ENCODE data around the gene UNC45A.

The UNC45A gene, protein sequence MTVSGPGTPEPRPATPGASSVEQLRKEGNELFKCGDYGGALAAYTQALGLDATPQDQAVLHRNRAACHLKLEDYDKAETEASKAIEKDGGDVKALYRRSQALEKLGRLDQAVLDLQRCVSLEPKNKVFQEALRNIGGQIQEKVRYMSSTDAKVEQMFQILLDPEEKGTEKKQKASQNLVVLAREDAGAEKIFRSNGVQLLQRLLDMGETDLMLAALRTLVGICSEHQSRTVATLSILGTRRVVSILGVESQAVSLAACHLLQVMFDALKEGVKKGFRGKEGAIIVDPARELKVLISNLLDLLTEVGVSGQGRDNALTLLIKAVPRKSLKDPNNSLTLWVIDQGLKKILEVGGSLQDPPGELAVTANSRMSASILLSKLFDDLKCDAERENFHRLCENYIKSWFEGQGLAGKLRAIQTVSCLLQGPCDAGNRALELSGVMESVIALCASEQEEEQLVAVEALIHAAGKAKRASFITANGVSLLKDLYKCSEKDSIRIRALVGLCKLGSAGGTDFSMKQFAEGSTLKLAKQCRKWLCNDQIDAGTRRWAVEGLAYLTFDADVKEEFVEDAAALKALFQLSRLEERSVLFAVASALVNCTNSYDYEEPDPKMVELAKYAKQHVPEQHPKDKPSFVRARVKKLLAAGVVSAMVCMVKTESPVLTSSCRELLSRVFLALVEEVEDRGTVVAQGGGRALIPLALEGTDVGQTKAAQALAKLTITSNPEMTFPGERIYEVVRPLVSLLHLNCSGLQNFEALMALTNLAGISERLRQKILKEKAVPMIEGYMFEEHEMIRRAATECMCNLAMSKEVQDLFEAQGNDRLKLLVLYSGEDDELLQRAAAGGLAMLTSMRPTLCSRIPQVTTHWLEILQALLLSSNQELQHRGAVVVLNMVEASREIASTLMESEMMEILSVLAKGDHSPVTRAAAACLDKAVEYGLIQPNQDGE
- total RNA-seq: 36.6 to 99.1 (median 56.7) reads per million in 17 experiments

DNA sequence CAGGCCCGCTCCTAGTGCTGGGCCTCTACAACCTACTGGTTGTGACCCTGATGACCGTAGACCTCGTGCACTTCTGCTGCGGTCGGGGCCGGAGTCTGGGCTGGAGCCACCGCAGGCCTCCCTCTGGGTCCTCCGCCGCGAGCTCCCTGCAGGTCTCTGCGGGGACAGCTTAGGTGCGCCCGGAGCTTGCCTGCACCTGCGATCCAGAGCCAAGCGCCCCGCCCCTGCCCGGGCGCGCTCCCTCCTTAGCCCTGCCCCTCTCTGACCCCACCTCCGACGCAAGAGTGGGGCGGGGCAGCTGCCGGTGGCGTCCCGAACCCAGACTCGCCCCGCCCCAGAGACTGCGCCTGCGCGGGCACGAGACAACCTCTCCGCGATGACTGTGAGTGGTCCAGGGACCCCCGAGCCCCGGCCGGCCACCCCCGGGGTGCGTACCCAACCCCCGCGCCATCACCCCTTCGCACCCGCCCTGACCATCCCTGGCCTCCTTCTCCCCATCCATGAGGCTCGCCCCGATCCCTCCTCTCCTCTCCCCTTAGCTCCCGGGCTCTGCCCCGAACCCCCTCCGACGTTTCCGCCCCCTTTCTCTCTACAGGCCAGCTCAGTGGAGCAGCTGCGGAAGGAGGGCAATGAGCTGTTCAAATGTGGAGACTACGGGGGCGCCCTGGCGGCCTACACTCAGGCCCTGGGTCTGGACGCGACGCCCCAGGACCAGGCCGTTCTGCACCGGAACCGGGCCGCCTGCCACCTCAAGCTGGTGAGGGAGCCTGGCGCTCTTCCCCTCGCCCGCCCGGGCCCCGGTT, at the start of gene UNC45A:
Gene UNC45A (plus strand): TSS at position 337 of the 803 bp plus-strand sequence. CDS start 40 bp downstream, at position 377.
- DNase-seq: peak; percentile 89 to 96 (median 92)

DNA sequence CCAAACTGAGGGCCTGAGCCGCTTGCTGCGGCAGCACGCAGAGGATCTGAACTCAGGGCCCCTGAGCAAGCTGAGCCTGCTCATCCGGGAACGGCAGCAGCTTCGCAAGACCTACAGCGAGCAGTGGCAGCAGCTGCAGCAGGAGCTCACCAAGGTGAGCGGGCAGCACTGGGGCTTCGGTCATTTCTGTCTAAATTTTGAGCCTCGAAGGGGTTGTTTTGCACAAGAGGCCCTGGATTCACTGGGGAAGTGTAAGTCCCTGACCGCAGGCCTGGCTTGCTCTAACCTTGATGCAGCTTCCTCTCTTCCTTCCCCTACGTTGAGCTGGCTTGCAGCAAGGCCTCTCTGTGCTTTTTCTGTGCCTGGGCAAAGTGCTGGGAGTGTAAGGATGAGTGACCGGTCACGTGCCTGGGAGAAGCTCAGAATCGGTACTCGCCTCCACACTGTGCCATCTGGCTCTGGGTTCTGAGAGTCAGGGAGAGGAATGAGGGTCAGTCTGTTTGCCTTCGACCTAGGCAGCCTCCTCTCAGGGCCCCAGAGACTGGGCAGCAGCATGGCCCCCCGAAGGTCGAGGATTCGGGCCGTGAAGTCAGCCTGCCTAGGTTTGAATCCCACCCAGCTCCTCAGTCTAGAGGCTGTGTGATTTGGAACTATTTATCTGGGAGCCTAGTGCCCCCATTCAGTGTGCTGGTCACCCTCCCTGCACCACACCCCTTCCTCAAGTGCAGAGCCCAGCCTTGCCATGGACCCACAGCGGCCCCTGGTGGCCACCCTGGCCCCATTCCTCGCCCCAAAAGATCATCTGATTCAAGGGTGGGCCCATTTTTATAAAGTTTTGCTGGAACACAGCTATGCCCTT, 49.4 kb upstream of the UNC45A start:
- DNase-seq: peak; percentile 86 to 93 (median 92)

DNA sequence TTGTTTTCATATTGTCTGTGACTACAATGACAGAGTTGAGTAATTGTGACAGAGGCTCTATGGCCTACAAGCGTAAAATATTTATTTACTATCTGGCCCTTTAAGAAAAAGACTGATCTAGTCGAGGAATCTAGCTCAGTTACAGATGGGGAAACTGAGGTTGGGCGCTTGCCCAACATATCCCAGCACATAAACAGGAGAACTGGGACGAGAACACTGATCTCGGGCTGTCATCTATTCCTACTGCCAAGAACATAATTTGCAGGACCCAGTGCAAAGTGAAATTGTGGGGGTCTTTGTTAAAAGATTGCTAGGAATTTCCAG, 48.8 kb upstream of the UNC45A start:
- no peak for DNase-seq

DNA sequence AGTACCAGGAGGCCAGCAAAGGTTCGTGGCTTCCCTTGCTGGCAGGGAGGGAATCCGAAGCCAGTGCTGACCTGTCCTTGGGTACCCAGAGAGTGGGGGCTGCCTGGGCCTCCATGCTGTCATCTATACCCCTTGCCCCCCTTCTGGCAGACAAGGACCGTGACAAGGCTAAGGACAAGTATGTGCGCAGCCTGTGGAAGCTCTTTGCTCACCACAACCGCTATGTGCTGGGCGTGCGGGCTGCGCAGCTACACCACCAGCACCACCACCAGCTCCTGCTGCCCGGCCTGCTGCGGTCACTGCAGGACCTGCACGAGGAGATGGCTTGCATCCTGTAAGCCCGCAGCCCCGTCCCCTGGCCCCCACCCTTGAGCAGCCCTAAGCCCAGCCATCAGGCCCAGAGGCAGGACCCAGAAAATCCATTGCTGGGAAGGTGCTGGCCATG, 48.0 kb upstream of the UNC45A start:
- no peak for DNase-seq

DNA sequence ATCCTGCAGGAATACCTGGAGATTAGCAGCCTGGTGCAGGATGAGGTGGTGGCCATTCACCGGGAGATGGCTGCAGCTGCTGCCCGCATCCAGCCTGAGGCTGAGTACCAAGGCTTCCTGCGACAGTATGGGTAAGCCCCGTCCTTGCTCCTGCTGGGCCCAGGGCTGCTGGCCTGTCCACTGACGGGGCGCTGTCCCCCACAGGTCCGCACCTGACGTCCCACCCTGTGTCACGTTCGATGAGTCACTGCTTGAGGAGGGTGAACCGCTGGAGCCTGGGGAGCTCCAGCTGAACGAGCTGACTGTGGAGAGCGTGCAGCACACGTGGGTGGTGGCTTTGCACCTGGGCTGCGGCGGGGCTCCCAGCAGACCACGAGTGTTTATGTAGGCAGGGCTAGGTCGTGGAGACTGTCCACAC, 45.8 kb upstream of the UNC45A start:
- no peak for DNase-seq

DNA sequence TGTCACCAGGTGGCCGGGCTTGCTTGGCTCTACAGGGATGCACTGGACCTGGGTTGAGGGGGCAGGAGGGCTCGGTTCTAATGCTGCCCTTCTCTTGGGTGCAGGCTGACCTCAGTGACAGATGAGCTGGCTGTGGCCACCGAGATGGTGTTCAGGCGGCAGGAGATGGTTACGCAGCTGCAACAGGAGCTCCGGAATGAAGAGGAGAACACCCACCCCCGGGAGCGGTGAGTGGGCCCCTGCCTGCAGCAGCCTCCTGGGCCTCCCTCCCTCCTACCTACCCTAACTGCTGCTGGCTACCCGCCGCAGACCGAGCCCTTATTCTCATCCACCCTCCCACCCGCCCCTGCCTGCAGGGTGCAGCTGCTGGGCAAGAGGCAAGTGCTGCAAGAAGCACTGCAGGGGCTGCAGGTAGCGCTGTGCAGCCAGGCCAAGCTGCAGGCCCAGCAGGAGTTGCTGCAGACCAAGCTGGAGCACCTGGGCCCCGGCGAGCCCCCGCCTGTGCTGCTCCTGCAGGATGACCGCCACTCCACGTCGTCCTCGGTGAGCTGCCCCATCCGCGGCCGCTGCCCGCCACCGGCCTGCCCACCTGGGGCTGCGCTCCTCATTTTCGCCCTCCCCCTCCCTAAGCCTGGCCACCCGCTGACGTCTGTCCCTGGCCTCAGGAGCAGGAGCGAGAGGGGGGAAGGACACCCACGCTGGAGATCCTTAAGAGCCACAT, 45.2 kb upstream of the UNC45A start:
- no peak for DNase-seq

DNA sequence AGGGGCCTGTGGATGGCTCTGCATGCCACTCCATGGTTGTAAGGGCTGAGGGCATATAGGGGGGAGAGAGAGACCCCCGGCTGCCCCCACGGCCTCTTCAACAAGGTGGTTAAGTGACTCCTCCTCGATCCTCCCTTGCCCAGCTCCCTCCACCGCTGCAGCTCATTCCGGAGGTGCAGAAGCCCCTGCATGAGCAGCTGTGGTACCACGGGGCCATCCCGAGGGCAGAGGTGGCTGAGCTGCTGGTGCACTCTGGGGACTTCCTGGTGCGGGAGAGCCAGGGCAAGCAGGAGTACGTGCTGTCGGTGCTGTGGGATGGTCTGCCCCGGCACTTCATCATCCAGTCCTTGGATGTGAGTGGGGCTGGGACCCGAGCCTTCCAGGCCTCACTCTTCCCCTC, 44.2 kb upstream of the UNC45A start:
- DNase-seq: no peak

DNA sequence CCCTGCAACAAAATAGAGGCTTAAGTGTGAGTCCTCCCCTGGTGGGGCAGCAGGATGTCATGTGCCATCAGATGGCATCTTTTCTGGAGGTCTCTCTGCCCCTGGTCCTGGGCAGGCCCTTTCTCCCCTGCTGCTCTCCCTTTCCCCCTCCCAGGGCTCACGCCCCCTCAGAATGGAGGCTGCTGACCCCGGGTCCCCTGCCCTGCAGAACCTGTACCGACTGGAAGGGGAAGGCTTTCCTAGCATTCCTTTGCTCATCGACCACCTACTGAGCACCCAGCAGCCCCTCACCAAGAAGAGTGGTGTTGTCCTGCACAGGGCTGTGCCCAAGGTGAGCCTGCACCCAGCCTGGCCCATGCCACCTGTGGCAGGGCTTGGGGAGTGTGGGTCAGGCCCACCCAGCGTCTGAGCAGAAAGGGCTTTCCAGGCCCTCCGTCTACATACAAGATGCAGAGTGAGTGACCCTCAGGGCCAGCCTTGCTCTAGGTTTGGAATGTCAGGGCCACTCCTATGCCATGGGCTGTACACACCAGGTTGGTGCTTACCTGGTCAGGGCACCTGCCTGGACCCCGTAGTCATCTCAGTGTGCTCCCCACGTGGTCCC, 43.6 kb upstream of the UNC45A start:
- DNase-seq: no peak

DNA sequence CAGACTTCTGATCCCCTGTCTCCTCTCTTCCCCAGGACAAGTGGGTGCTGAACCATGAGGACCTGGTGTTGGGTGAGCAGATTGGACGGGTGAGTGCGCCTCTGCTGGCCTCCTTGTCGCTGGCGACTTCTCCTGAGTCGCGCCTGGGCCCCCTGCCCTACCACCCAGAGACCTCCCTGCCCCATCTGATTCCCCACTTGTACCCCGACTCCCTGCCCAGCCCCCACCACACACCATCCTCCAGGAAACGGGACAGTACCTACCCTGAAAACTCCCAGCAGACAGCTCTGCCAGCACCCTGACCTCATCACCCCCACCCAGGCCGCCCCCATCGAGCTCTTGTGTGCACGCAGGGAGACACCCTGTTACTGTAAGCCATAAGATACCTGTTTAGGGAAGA, 43.1 kb upstream of the UNC45A start:
- DNase-seq: no peak

DNA sequence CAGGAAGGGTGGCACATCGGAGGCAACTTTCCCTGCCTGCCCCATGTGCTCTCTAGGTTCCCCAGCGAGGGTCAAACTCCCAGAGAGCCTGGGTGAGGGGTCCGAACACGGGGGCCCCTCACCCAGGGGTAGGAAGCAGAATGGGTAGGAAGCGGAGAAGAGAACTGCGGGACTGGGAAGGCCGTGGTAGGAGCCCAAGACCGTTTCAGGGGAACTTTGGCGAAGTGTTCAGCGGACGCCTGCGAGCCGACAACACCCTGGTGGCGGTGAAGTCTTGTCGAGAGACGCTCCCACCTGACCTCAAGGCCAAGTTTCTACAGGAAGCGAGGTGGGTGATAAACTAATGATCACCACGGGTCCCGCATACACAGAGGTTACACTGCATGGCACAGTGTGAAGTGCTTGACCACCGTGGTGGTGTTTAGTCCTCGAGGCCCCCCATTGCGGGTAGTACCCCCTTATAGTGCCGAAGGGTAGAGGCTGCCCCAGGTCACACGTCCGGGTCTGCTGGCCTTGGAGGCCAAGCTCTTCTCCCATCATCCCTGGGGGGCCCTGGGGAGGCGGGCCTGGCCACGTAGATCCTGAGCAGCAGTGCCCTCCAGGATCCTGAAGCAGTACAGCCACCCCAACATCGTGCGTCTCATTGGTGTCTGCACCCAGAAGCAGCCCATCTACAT, 42.4 kb upstream of the UNC45A start:
- no peak for DNase-seq

DNA sequence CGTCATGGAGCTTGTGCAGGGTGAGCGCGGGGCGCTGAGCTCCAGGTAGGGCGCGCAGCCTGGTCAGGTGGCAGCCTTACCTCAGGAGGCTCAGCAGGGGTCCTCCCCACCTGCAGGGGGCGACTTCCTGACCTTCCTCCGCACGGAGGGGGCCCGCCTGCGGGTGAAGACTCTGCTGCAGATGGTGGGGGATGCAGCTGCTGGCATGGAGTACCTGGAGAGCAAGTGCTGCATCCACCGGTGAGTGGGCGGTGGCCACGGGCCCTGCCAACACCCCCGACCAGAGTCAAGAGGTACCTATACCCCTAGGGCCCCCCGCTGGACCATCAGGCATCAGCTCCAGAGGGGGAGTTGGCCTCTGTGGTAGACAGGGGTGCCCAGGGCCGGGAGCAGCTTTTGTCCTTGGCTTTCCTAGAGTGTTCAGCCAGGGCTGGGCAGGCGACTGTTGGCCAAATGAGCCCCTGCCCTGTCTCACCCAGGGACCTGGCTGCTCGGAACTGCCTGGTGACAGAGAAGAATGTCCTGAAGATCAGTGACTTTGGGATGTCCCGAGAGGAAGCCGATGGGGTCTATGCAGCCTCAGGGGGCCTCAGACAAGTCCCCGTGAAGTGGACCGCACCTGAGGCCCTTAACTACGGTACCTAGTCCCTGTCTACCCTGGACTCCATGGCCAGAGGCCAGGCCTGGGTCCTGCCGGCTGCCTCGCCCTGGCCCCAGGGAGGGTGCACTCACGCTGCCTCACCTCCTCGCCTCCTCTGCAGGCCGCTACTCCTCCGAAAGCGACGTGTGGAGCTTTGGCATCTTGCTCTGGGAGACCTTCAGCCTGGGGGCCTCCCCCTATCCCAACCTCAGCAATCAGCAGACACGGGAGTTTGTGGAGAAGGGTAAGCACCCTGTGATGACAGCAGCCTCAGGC, 41.7 kb upstream of the UNC45A start:
- no peak for DNase-seq

DNA sequence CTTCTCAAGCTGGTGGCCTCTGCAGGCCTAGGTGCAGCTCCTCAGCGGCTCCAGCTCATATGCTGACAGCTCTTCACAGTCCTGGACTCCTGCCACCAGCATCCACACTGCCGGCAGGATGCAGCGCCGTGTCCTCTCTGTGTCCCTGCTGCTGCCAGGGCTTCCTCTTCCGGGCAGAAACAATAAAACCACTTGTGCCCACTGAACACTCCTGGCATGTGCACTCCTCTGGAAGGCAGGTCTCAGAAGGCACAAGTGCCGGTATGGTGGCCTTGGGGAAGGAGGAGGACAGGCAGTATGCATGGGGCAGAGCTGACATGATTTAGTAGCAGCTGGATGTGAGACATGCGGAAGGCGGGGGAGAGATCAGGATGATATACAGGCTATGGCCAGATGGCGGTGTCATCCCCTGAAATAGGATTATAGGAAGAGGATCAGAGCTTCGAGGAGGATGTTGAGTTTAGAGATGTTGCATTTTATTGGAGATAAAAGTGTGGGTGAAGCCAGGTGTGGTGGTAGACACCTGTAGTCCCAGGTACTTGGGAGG, 39.4 kb upstream of the UNC45A start:
- DNase-seq: peak in 3 of 4 experiments; percentile 39 to 48 (median 41)

DNA sequence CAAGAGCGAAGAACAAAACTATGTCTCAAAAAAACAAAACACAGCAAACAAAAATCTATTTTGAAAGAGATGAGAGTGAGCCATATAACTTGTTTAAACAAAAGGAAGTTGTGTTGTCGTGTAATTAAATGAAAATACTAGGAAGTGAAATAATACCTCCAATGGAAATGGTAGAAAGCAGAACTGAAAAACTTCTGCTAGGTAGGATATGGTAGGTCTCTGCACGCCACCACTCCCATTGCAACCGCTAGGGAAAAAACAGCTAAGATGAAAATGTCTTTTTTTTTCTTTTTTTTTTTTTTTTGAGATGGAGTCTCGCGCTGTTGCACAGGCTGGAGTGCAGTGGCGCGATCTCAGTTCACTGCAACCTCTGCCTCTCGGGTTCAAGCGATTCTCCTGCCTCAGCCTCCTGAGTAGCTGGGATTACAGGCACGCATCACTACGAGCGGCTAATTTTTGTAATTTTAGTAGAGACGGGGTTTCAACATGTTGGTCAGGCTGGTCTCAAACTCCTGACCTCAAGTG, 37.9 kb upstream of the UNC45A start:
- peak; percentile 20 to 77 (median 64) for DNase-seq

DNA sequence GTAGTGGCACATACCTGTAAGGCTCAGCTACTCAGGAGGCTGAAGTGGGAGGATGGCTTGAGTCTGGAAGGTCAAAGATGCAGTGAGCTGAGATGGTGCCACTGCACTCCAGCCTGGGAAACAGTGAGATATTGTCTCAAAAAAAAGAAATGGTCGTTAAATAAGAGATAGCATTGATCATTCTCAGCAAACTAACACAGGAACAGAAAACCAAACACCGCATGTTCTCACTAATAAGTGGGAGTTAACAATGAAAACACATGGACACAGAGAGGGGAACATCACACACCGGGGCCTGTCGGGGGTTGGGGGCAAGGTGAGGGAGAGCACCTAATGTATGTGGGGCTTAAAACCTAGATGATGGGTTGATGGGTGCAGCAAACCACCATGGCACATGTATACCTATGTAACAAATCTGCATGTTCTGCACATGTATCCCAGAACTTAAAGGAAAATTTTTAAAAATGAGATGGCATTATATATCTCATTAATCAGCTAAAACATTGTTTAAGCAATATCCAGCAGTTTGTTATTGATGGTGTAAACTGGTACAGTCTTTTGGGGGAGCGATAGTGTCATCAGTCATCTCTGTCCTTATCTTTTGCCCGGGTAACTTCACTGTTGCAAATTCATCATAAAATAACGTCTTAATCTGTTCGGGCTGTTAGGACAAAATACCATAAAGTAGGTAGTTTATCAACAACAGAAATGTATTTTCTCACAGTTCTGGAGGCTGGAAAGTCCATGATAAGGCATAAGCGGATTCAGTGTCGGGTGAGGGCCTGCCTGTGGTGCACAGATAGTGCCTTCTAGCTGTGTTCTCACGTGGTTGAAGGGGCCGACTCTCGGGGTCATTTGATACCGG, 33.7 kb upstream of the UNC45A start:
- no peak for DNase-seq

DNA sequence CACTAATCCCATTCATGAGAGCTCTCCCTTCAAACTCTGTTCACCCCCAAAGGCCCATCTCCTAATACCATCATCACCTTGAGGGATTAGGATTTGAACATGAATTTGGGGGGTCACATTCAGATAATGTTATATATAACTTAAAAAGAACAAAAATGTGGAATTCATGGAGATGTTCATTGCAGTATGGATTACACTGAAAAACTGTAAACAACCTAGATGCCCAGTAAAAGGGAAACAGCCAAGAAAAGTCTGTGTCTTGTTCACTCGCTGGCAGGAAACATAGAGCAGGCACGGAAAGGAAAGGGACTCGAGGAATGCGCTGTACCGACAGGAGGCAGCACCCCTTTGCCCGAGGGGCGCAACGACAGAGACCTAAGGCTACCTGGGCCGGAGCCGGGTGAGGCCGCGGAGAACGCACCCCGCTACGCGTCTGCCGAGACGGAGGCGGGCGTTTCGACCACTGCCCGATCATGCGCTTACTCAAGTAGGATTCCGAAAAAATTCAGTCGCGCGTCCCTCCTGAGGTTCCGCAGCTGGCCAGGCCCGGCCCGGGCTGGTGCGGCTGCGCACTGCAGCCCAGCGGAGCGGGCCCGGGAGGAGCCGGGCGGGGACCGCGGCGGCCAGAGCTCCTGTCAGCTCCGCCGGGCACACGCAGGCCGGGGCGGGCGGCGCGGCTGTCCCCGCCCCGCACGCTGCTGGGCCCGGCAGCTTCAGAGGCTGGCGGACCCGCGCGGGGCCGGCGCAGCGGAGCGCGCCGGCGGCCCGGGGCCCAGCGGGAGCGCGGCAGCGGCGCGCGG, 32.8 kb upstream of the UNC45A start:
- DNase-seq: peak; percentile 90 to 96 (median 94)
